Vagina (tissue), 2 donors: Measurements from ENCODE around the gene KRTAP10-1. TPM values are rescaled to one million over a fixed set of nuclear protein-coding genes. Genes with fewer than 3 reads are reported as not detected.
"Not testable (repeated sequence)": the region's sequence is repeated elsewhere in the genome, so short reads cannot be mapped to it uniquely, and the experiment has no call there.

Experiments used
- DNase-seq, 2 donors: peaks; one replicate each; pipeline ENCODE4 v3.0.0-alpha.2; 2017; ENCODE audit errors: extremely low spot score in 2 of 2
- H3K27ac ChIP-seq: fragments of 200-600 bp; sonication (generic); one replicate; pipeline ENCODE4 v1.5.1; 2019
- H3K27me3 ChIP-seq: fragments of 200-600 bp; sonication (generic); one replicate; pipeline ENCODE4 v1.5.1; 2019
- H3K36me3 ChIP-seq, 2 donors: fragments of 200-600 bp; sonication (generic); one replicate each; pipeline ENCODE4 v1.5.1; 2017 to 2019
- H3K4me1 ChIP-seq: fragments of 200-600 bp; sonication (generic); one replicate; pipeline ENCODE4 v1.5.1; 2019
- H3K4me3 ChIP-seq, 2 donors: fragments of 200-600 bp; sonication (generic); 1 replicate in 1 of 2; 2 replicates in 1 of 2; pipeline ENCODE4 v1.5.1; 2016 to 2019
- H3K9me3 ChIP-seq: fragments of 200-600 bp; sonication (generic); one replicate; pipeline ENCODE4 v1.5.1; 2019
- CTCF ChIP-seq, 3 experiments: fragments of 450-650 bp in 2 of 3; fragments of 200-600 bp in 1 of 3; sonication (generic) in 1 of 3; IDR thresholded peaks; one replicate each; pipeline ENCODE4 v1.5.1; 2017 to 2019; ENCODE audit warnings: antibody characterized with exemption in 3 of 3, mild to moderate bottlenecking in 2 of 3, moderate library complexity in 2 of 3
- POLR2A ChIP-seq, 2 donors: fragments of 450-650 bp; IDR thresholded peaks; one replicate each; pipeline ENCODE4 v1.6.1; 2017; ENCODE audit warnings: antibody characterized with exemption in 2 of 2, mild to moderate bottlenecking in 2 of 2, moderate library complexity in 2 of 2
- POLR2AphosphoS5 ChIP-seq, 2 donors: sonication (generic); formaldehyde crosslinking; IDR thresholded peaks; one replicate each; pipeline ENCODE4 v1.9.0; 2017; ENCODE audit warnings: antibody characterized with exemption in 2 of 2, mild to moderate bottlenecking in 2 of 2, low read depth in 1 of 2; ENCODE audit not compliant: insufficient read depth in 1 of 2
- intact Hi-C: fragments of 100-400 bp; cut with DNase I; formaldehyde crosslinking; loops from one replicate; pipeline ENCODE4 v1.15.1; 2023
- total RNA-seq: library from RNA; depleted of rRNA; stranded (reverse); fragments of >200 nt; gene quantifications from one replicate; pipeline ENCODE4 v1.2.3, GENCODE V29; 2016

Gene KRTAP10-1
- total RNA-seq, 1 donor from 2014 or later: not detected

- H3K4me1 ChIP-seq: no peaks in the 10 kb centered on the region
- intact Hi-C loops: no loop called here
- no peaks in the 10 kb centered on the region for H3K9me3 ChIP-seq
- DNase-seq: peak; percentile 64 to 84
- H3K36me3 ChIP-seq: no peaks in the 10 kb centered on the region
- no peak overlapping the region for H3K27ac ChIP-seq
- no peak overlapping the region for H3K4me3 ChIP-seq
- H3K27me3 ChIP-seq: no peaks in the 10 kb centered on the region
- TF ChIP-seq POLR2A (IDR thresholded peaks at IDR 0.05): no peak
- no peak for TF ChIP-seq CTCF (IDR thresholded peaks at IDR 0.05)
- no peak for TF ChIP-seq POLR2AphosphoS5 (IDR thresholded peaks at IDR 0.05; ENCODE audit: insufficient read depth in 1 of 2, low read depth in 1 of 2)
These were observed 12.1 kb upstream of the KRTAP10-1 start for GRCh38 chr21:44552136-44552535.

GRCh38 chr21:44551340-44551961, 11.5 kb upstream of the KRTAP10-1 start, which contains the start of gene KRTAP10-2:
TSS of gene KRTAP10-2 (minus strand) at chr21:44551505. CDS start at chr21:44551458, 47 bp downstream.
- intact Hi-C loops: no loop called here
- H3K9me3 ChIP-seq: no peaks in the 10 kb centered on the region
- no peaks in the 10 kb centered on the region for H3K36me3 ChIP-seq
- no peak within 1 kb of the TSS for H3K27ac ChIP-seq
- H3K27me3 ChIP-seq: no peaks in the 10 kb centered on the region
- TF ChIP-seq POLR2A (IDR thresholded peaks at IDR 0.05): no peak
- TF ChIP-seq POLR2AphosphoS5 (IDR thresholded peaks at IDR 0.05; ENCODE audit: insufficient read depth in 1 of 2, low read depth in 1 of 2): no peak
- no peak for TF ChIP-seq CTCF (IDR thresholded peaks at IDR 0.05)
- H3K4me1 ChIP-seq: no peaks in the 10 kb centered on the region
- no peak within 1 kb of the TSS for H3K4me3 ChIP-seq
- peak; percentile 67 for DNase-seq

- Histone ChIP-seq H3K9me3 (no peaks in the 10 kb centered on the region), H3K27me3 (no peaks in the 10 kb centered on the region), H3K4me1 (no peaks in the 10 kb centered on the region), H3K27ac (no peak overlapping the region), H3K36me3 (no peaks in the 10 kb centered on the region), H3K4me3 (no peak overlapping the region)
- peak; percentile 60 to 61 for DNase-seq
- intact Hi-C loops: no loop called here
- no peak for TF ChIP-seq POLR2A (IDR thresholded peaks at IDR 0.05)
- TF ChIP-seq POLR2AphosphoS5 (IDR thresholded peaks at IDR 0.05; ENCODE audit: insufficient read depth in 1 of 2, low read depth in 1 of 2): no peak
- no peak for TF ChIP-seq CTCF (IDR thresholded peaks at IDR 0.05)
These were observed 10.8 kb upstream of the KRTAP10-1 start for GRCh38 chr21:44550807-44551206.

GRCh38 chr21:44550285-44550684, 10.3 kb upstream of the KRTAP10-1 start:
- H3K36me3 ChIP-seq, intact Hi-C loops, H3K27ac ChIP-seq, H3K9me3 ChIP-seq, H3K4me3 ChIP-seq, H3K27me3 ChIP-seq, H3K4me1 ChIP-seq: not testable (repeated sequence)
- DNase-seq: peak; percentile 32 to 93

GRCh38 chr21:44549525-44550211, 9.7 kb upstream of the KRTAP10-1 start:
- Histone ChIP-seq H3K9me3 (no peaks in the 10 kb centered on the region), H3K27ac (no peak overlapping the region), H3K4me3 (no peak overlapping the region), H3K27me3 (no peaks in the 10 kb centered on the region), H3K4me1 (no peaks in the 10 kb centered on the region), H3K36me3 (no peaks in the 10 kb centered on the region)
- intact Hi-C loops: no loop called here
- TF ChIP-seq POLR2A (IDR thresholded peaks at IDR 0.05) (no peak), POLR2AphosphoS5 (IDR thresholded peaks at IDR 0.05; ENCODE audit: insufficient read depth in 1 of 2, low read depth in 1 of 2) (no peak), CTCF (IDR thresholded peaks at IDR 0.05) (no peak)
- peak; percentile 34 to 77 for DNase-seq
